NCI-H1930 (cell line): ENCODE measurements around the gene ETFBKMT.

Experiments
- DNase-seq, 2 experiments: peaks; one replicate each; lab custom pipeline; 2025; lab: John Stamatoyannopoulos, UW

ETFBKMT gene, protein sequence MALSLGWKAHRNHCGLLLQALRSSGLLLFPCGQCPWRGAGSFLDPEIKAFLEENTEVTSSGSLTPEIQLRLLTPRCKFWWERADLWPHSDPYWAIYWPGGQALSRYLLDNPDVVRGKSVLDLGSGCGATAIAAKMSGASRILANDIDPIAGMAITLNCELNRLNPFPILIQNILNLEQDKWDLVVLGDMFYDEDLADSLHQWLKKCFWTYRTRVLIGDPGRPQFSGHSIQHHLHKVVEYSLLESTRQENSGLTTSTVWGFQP

GRCh38 chr12:31659087-31659942 lies at the start of gene ETFBKMT:
TSS of gene ETFBKMT (plus strand) at chr12:31659688. CDS start at chr12:31661954, 2,266 bp downstream.
- peak; percentile 89 to 97 for DNase-seq

DNA sequence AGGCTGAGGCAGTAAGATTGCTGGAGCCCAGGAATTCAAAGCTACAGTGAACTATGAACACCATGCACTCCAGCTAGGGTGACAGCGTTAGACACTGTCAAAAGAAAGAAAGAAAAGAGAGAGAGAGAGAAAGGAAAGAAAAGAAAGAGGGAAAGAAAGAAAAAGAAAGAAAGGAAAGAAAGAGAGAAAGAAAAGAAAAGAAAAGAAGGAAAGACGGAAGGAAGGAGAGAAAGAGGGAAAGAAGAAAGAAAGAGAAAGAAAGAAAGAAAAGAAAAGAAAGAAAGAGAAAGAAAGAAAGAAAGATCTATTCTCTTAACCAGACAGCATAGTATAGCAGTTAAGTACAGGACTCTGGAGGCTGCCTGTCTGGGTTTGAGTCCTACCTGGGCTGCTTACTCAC lies 46.7 kb upstream of the ETFBKMT start:
- no peak for DNase-seq

DNA sequence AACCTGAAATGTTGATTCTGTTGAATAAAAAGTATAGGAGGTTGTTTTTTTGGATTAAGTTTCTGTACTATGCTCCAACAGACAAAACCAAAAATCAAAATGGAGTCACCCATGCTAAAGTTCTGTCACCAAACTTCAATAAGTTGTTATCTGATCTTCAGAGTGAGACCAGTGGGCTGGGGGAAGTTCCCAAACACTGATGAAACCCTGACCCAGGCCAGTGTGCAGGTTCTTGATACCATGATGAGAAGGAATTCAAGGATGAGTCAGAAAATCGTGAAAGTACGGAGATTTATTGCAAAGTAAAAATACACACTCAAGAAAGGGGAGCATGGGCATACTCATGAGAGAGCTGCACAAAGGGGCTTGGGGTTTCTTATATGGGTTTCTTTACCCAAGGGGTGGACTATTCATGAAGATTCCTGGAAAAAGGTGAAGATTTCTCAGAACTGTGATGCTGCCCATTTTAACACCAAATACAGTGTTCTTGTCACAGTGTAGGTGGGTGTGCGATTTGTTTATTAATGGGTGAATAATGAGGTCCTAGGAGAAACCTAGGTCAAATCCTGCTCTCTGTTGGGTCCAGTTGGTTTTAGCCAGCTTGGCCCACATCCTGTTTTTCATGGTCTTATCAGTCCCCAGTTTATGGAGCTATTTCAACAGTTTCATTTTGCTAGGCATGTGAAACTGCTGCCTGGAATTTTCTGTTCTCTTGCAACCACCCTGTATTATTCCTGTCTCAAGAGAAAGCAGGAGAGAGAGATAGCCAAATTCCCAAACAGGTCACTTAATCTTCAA lies 41.1 kb upstream of the ETFBKMT start:
- no peak for DNase-seq

GRCh38 chr12:31620311-31620710 lies 39.2 kb upstream of the ETFBKMT start:
- DNase-seq = no peak

- no peak for DNase-seq
Measured at GRCh38 chr12:31622038-31622437, 37.5 kb upstream of the ETFBKMT start.

- no peak for DNase-seq
Measured at GRCh38 chr12:31626270-31626995, 33.1 kb upstream of the ETFBKMT start.

- no peak for DNase-seq
Measured at GRCh38 chr12:31627456-31628054, 31.9 kb upstream of the ETFBKMT start.

DNA sequence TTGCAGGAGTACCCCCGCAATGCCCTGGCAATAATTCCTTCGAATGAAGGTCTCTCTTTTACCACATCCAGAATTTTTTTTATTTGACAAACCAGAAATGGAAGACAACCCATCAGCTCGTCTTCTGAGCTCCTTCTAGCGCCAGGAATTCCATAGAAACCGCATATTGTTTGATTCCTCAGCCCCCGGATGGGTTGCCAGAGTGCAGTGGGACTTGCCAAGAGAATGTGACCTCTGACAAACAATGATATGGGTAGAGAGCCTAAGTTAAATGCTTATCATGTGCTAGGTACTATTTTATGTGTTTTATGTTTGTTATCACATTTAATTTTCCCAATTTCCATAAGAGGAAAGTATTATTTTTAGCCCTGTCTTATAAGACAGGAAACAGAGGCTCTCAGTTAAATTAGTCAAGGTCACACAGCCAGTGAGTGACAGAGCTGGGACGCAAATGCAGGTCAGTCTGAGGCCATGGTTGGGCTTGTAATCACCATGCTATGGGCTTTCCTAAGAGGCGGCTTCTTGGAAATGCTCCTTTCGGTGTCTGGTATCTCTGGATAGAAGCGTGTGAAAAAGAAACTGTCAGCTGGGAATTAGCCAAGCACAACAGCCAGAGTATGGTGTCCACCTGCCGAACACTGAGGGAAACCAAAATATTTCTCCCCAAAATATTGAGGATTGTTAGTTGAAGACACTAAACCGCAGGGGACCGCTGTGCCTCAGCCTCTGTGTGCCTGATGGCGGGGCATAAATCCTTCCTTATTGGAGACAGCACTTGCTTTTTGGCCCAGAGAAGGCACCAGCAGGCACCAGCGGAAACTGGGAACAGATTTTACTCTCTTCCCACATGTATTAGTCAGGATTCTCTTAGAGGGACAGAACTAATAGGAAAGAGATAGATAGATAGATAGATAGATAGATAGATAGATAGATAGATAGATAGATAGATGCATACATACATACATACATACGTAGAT lies 29.4 kb upstream of the ETFBKMT start:
- no peak for DNase-seq

DNA sequence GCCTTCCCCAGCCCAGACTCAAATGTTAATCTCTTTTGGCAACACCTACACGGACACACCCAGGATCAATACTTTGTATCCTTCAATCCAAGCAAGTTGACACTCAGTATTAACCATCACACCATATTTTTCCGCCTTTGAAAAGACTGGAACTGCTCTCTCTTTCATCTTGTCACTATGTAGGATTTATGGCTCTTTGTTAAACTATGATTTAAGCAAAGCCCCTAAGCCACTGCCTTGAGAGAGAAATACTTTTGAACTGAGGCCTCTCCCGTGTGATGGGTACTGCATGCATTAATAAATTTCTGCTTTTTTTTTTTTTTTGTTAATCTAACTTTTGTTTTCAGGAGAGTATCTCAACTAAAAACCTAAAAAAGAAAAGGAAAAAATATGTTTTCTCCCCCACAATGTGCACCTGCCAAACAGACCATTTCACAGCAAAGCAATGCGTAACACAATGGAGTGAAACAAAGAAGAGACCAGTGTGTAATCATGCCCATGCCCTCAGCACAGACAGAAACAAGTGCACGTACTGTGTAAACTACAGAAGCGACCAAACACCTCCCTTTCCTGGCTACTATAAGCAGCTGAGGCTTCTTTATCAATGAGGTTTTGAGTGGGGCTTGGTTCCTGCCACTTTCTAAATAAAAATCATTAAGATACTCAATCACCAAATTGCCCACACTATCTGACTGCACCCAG lies 28.3 kb upstream of the ETFBKMT start:
- no peak for DNase-seq

- DNase-seq = no peak
Measured at GRCh38 chr12:31631809-31632208, 27.7 kb upstream of the ETFBKMT start.

DNA sequence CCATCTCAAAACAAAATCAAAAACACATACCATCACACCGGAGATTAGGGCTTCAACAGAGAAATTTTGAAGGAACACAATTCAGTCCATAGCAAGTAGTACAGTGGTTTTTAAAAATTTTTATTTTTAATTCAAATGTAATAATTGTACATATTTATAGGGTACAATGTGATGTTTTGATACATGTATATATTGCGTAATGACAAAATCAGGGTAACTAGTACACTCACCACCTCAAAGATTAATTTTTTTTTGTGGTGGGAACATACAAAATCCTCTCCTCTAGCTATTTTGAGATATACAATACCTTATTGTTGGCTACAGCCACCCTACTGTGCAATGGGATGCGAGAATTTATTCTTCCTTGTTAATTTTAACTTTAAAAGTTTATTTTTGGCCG lies 26.0 kb upstream of the ETFBKMT start:
- DNase-seq = no peak

DNA sequence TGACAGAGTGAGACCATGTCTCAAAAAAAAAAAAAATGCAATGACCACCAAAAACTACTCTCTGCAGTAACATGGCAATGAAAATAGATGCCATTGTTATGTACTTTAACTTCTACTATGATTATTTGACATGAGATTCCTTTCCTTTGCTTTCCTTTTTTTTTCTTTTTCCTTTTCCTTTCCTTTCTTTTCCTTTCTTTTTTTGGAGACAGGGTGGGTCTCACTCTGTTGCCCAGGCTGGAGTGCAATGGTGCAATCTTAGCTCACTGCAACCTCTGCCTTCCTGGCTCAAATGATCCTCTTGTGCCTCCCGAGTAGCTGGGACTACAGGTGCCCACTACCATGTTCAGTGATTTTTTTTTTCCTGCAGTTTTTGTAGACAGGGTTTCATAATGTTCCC lies 24.9 kb upstream of the ETFBKMT start:
- no peak for DNase-seq

GRCh38 chr12:31641509-31642090 lies 17.9 kb upstream of the ETFBKMT start:
- no peak for DNase-seq

DNA sequence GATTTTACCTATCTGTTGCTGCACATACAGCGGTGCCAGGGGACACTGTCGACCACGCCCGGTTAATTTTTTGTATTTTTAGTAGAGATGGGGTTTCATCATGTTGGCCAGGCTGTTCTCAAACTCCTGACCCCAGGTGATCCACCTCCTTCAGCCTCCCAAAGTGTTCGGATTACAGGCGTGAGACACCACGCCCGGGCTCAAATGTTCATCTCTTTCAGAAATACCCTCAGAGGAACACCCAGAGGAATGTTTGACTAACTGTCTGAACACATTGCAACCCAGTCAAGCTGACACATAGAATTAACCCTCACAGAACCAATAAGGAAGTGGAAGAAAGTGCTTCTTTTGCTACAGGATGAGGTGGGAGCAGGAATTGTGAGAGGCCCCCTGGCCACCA lies 15.0 kb upstream of the ETFBKMT start:
- DNase-seq = no peak

DNA sequence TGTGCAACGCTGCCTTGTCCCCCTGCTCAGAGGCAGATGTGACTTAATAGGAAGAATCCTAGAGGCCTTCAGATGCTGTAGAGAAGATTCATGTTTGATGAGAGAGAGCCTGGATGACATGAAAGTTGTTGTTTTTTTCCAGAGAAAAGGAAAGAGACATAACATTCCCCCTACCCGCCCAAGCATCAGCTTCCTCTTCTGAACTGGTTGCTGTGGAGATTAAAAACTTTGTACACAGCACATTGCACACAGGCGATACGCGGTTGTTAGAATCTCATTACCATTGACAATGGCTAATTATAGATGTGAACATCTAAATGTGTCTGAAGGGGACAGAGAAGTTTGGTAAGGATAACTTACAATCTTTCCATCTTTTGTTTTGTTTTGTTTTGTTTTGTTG lies 13.6 kb upstream of the ETFBKMT start:
- DNase-seq = no peak

DNA sequence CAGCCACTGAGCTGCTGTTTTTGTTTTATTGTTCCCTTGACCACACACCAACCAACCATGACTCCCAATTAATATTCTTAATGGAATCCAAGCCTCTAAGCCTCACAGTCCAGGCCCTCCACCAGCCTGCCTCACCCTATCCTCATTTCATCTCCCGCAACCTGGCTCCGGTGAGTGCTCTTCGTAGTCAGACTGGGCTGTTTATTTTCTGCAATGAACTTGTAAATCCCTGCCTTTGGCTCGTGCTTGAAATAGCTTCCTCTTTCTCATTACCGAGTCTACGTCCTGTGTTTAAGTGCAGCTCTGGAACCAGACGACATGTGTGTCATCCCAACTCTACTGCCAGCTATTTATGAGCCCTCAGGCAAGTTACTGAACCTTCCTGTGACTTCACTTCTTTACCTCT lies 12.4 kb upstream of the ETFBKMT start:
- DNase-seq = no peak

GRCh38 chr12:31650918-31651317 lies 8.6 kb upstream of the ETFBKMT start:
- no peak for DNase-seq

DNA sequence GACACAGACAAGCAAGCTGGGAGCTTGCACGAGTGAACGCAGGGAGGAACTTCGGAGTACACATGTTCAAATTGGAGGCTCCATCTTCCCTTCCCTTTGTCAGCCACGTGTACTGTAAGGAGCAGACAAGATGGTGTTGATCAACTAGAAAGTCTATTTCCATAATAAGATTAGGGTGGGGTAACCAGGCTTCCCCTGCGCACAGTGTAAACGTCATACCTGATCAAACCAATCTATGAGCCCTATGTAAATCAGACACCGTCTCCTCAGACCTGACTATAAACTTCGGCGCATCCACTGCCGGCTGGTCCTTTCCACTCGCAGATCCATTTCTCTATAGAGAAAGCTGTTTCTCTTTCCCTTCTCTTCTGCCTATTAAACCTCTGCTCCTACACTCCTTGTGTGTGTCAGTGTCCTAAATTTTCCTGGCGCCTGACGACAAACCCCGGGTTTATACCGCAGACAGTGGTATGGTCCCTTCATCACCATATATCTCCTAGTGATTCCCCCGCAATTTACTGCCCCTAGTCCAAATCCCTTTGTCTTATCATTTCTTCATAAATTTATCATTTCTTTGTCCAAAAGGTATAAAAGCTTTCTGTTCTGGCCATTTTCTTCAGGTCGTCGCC lies 7.5 kb upstream of the ETFBKMT start:
- DNase-seq = peak; percentile 87 to 88

DNA sequence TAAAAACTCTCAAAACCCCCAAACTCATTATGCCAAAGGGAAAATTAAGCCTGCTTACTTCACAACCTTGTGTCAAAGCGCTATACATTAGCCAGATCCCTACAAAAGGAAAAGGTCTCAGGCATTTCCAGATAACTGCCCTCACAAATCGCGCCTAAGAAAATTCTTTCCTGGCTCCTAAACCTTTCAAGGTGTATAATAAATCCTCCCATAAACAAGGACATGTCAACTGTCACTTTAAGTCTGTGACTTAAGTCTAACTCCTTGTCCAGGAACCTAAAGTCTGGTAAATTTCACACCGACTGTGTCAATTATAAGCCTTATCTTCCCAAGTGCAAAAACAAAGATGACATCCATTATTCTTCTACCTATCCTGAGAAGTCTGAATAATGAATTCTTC lies 4.3 kb upstream of the ETFBKMT start:
- no peak for DNase-seq
